Activated naive CD8-positive, alpha-beta T cell (primary cell): Measurements from ENCODE around the gene BFSP1.

Experiments used
- H3K27ac Mint-ChIP-seq: one replicate; pipeline ENCODE4 v1.8.0; 2021; ENCODE audit warnings: mixed read lengths
- H3K27me3 Mint-ChIP-seq: one replicate; pipeline ENCODE4 v1.8.0; 2021; ENCODE audit warnings: mixed read lengths
- H3K36me3 Mint-ChIP-seq: one replicate; pipeline ENCODE4 v1.8.0; 2021; ENCODE audit warnings: mixed read lengths
- H3K4me1 Mint-ChIP-seq: one replicate; pipeline ENCODE4 v1.8.0; 2021; ENCODE audit warnings: low read depth, mixed read lengths
- H3K4me3 Mint-ChIP-seq: one replicate; pipeline ENCODE4 v1.8.0; 2021; ENCODE audit warnings: mild to moderate bottlenecking, mixed read lengths
- H3K9me3 Mint-ChIP-seq: one replicate; pipeline ENCODE4 v1.8.0; 2021; ENCODE audit warnings: low read depth, mixed read lengths

BFSP1 gene

DNA sequence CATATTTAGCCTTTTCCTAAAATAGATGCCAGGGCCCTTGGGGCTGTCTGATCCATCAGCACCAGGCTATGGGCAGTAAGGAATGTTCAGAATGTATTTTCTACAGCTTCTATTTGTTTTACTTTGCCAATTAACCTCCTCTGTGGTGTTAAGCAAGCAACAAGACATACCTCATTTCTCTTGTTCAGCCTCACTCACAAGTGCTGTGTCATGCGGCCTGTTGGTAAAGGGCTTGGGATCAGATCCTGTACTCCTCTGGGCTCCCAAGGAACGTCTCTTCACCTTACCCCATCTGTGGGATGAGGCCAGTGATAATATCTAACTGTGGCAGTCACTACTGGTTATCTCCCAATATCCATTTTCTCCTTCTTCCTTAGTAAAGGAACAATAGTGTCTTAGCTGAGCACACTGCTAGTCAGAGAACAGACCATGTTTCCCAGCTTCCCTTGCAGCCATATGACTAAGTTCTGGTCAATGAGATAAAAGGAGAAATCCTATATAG is 31.7 kb upstream of the BFSP1 start:
- H3K4me1 Mint-ChIP-seq, result peaks cover 21% of the 10 kb centered on the region
- no peaks in the 10 kb centered on the region for H3K27me3 Mint-ChIP-seq
- H3K9me3 Mint-ChIP-seq, result no peaks in the 10 kb centered on the region
- no peaks in the 10 kb centered on the region for H3K36me3 Mint-ChIP-seq
- no peak overlapping the region for H3K4me3 Mint-ChIP-seq
- no peak overlapping the region for H3K27ac Mint-ChIP-seq

DNA sequence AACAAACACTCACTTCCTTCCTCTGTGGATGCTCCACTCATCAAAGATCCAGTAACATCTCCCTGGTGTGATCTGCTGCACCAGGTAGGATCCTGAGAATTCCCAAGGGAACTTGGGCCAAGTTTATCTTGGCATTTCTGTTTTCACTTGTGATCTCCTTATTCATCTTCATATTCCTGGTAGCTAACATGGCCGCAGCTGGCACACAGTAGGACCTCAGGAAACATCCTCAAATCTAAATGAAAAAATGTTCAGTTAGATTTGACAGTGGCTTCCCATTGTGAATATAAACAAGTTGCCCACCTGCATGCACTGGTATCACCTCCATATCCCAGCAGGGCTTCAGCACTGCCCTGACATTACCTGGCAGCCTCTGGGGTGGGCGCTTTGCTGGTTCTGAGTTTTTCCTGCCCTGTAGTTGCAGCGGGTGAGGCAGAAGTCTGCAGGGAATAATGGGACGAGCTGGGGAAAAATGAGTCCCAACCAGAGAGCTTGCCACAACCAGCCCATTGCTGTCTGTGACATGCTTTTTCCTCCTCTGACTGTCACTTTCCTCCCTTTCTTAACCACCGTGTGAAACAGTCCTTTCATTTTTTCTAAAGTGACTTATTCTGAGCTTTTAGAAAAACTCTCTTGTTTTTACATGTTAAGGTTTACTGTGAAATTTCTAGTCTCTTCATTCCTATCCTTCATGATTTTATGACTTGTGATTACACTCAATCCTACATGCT is 29.3 kb upstream of the BFSP1 start:
- H3K4me1 Mint-ChIP-seq, result peaks cover 24% of the 10 kb centered on the region
- H3K27me3 Mint-ChIP-seq, result no peaks in the 10 kb centered on the region
- H3K36me3 Mint-ChIP-seq, result no peaks in the 10 kb centered on the region
- no peaks in the 10 kb centered on the region for H3K9me3 Mint-ChIP-seq
- peak overlapping the region; percentile 6 for H3K4me3 Mint-ChIP-seq
- peak overlapping the region; percentile 70 for H3K27ac Mint-ChIP-seq

DNA sequence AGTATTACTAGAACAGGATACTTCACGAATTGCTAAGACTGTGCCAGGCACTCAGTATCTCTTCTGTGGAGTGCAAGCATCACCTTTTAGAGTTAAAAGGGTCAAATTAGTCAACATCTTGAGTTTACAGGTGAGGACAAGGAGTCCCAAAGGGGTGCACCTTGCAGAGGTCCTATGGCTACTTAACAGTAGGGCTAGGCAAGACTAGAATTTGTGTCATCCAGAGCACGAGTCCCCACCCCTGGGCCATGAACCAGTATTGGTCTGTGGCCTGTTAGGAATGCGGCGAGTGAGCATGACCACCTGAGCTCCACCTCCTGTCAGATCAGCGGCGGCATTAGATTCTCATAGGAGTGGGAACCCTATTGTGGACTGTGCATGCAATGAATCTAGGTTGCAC is 28.2 kb upstream of the BFSP1 start:
- H3K4me1 Mint-ChIP-seq, result peaks cover 24% of the 10 kb centered on the region
- no peaks in the 10 kb centered on the region for H3K27me3 Mint-ChIP-seq
- H3K4me3 Mint-ChIP-seq, result no peak overlapping the region
- H3K9me3 Mint-ChIP-seq, result no peaks in the 10 kb centered on the region
- H3K36me3 Mint-ChIP-seq, result no peaks in the 10 kb centered on the region
- H3K27ac Mint-ChIP-seq, result no peak overlapping the region

DNA sequence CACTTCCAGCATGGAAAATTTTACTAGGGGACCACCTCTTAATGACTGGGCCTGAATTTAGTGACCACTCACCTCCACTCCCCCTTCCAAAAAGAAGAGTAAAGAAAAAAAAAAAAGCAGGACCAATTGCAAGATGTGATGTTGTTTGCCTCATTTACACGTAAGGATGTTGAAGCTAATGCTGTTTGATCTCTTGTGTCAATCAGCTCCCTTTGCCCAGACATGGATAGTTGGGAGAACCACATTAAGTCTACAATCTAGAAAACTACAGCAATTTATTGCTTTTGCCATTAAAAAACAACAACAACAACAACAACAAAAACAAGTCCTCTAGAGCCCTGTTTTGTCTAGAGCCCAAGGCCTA is 27.7 kb upstream of the BFSP1 start:
- no peaks in the 10 kb centered on the region for H3K27me3 Mint-ChIP-seq
- H3K4me3 Mint-ChIP-seq, result no peak overlapping the region
- no peaks in the 10 kb centered on the region for H3K36me3 Mint-ChIP-seq
- H3K9me3 Mint-ChIP-seq, result no peaks in the 10 kb centered on the region
- peak overlapping the region; percentile 73 for H3K27ac Mint-ChIP-seq
- peaks cover 24% of the 10 kb centered on the region for H3K4me1 Mint-ChIP-seq

DNA sequence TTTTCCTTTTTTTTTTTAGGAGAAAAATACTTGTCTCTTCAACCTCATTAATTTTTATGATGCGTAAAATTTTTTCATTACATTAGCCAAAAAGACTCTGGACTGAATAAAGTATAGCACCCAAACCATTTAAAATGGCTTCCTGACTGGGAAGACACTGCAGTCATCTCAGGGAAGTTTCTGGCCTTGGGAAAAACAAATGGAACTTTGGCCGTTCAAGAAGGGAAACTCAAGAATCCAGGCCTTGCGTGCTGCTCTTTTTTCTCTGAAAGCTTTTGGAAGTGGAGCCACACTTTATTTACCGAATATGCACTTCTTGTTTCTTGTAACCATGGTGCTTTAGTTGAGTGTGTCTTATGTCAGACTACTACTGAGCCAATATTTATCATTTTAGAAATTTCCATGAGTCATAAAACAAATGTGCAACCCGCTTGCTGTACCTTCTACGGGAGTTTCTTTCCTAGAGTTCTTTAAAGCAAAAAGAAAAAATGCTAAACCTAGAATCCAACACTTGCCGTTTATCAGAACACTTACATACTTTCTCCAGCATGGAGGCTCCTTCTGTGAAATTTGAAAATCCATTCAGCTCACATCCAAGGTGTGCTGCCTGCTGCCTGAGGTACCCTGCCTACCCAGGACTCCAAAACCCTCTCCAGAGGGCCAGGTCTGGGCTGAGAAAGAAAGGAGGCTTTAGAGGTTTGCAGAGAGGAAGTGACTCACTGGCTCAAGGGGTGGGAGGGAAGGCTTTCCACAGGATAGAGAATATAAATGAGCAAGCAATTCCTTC is 27.2 kb upstream of the BFSP1 start:
- H3K36me3 Mint-ChIP-seq, result no peaks in the 10 kb centered on the region
- no peaks in the 10 kb centered on the region for H3K9me3 Mint-ChIP-seq
- peak overlapping the region; percentile 56 for H3K4me3 Mint-ChIP-seq
- peak overlapping the region; percentile 73 for H3K27ac Mint-ChIP-seq
- peaks cover 24% of the 10 kb centered on the region for H3K4me1 Mint-ChIP-seq
- H3K27me3 Mint-ChIP-seq, result no peaks in the 10 kb centered on the region

DNA sequence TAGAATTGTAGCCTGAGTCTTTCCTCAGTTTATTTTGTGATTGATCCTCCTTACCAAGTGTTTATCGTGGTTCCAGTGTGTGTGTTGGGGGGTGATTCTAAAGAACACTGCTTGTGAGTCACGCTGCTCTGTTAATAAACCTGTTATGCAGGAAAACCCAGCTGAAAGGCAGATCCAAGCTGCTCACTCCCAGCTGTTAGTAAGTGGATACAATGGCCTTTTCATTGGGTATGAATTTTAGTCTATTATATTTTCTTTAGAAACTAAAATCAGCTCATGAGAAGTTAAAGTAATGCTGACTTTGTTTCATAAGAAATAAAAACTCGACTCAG is 26.5 kb upstream of the BFSP1 start:
- Mint-ChIP-seq H3K36me3 (no peaks in the 10 kb centered on the region), H3K27me3 (no peaks in the 10 kb centered on the region), H3K4me1 (peaks cover 24% of the 10 kb centered on the region), H3K9me3 (no peaks in the 10 kb centered on the region), H3K27ac (no peak overlapping the region), H3K4me3 (no peak overlapping the region)

DNA sequence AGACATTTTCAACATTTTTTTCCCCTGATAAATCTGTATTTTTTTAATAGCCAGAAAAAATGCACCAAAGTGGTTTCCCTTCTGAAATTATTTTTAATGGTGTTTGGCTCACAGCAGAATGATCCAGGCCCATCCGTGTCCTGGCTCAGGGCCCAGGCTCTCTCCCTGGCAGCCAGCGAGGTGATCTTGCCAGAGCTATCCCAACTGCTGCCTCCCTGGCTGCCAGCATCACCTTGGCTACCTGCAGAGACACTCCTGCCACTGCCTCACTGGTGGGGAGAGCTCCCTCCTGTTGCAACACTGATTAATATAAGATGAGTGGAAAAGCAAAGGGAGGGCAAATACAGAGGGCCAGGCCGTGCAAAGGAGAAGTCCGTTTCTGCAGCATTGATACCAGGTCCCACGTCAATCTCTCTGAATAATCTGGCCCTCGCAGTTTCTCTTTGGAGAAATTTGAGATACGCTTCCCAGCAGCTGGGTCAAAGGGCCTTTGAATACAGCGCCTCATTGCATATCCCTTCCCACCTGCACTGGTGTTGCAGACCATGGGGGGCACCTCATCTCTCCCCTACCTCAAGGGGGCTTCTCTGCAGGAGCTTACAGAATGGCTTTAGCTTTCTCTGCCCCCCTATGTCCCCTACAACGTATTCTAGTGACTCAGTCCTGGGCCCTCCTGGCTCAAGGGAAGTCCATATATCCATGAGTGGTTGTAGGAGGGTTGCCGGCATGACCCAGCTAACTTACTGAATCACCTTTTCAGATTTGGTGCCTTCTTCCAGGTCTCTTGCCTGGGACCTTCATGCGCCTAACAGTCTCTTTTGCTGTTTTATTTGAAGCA is 25.9 kb upstream of the BFSP1 start:
- Mint-ChIP-seq H3K27ac (no peak overlapping the region), H3K4me3 (no peak overlapping the region), H3K27me3 (no peaks in the 10 kb centered on the region), H3K36me3 (no peaks in the 10 kb centered on the region), H3K9me3 (no peaks in the 10 kb centered on the region), H3K4me1 (peaks cover 24% of the 10 kb centered on the region)

DNA sequence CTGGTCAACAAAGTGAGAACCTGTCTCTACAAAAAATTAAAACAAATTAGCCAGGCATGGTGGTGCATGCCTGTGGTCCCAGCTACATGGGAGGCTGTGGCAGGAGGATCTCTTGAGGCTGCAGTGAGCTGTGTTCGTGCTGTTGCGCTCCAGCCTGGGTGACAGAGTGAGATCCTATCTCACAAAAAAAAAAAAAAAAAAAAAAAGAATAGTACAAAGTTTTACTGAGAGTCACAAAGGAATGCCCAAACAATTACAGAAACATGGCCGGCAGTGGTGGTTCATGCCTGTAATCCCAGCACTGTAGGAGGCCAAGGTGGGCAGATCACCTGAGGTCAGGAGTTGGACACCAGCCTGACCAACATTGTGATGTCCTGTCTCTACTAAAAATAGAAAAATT is 23.9 kb upstream of the BFSP1 start:
- H3K4me1 Mint-ChIP-seq, result peaks cover 16% of the 10 kb centered on the region
- no peak overlapping the region for H3K27ac Mint-ChIP-seq
- no peaks in the 10 kb centered on the region for H3K36me3 Mint-ChIP-seq
- H3K27me3 Mint-ChIP-seq, result no peaks in the 10 kb centered on the region
- H3K9me3 Mint-ChIP-seq, result no peaks in the 10 kb centered on the region
- no peak overlapping the region for H3K4me3 Mint-ChIP-seq

DNA sequence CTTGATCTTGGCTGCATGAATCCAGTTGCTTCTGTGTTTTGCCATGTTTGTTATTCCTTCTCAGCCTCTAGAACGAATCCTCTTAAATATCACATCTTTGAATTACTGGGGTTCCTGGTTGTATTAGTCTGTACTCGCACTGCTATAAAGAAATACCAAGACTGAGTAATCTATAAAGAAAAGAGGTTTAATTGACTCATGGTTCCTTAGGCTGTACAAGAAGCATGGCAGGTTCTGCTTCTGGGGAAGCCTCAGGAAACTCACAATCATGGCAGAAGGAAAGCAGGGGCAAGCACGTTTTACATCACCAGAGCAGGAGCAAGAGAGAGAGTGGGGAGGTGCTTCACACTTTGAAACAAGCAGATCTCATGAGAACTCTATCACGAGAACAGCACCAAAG is 18.0 kb upstream of the BFSP1 start:
- H3K27ac Mint-ChIP-seq, result no peak overlapping the region
- H3K4me1 Mint-ChIP-seq, result no peaks in the 10 kb centered on the region
- H3K27me3 Mint-ChIP-seq, result peaks cover 7% of the 10 kb centered on the region
- H3K36me3 Mint-ChIP-seq, result peaks cover 2% of the 10 kb centered on the region
- no peak overlapping the region for H3K4me3 Mint-ChIP-seq
- no peaks in the 10 kb centered on the region for H3K9me3 Mint-ChIP-seq

DNA sequence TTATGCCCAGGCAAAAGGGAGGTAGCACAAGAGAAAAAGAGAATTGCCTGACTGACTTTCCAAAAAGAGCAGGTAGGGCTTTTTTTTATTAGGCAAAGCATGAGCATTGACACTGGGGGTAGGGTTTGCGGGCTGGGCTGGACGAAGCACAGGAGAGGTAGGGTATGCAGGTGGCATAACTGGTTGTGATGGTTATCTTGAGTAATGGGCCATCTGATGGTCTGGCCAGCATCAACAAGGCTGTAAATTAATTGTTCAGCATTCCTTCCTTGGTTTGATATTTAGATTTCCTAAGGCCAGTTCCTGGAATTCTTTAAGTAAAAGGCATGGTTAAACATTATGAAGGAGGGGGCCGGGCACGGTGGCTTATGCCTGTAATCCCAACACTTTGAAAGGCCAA is 13.9 kb upstream of the BFSP1 start:
- H3K9me3 Mint-ChIP-seq, result no peaks in the 10 kb centered on the region
- H3K4me1 Mint-ChIP-seq, result no peaks in the 10 kb centered on the region
- no peak overlapping the region for H3K4me3 Mint-ChIP-seq
- H3K27ac Mint-ChIP-seq, result no peak overlapping the region
- H3K27me3 Mint-ChIP-seq, result peaks cover 14% of the 10 kb centered on the region
- H3K36me3 Mint-ChIP-seq, result peaks cover 2% of the 10 kb centered on the region

DNA sequence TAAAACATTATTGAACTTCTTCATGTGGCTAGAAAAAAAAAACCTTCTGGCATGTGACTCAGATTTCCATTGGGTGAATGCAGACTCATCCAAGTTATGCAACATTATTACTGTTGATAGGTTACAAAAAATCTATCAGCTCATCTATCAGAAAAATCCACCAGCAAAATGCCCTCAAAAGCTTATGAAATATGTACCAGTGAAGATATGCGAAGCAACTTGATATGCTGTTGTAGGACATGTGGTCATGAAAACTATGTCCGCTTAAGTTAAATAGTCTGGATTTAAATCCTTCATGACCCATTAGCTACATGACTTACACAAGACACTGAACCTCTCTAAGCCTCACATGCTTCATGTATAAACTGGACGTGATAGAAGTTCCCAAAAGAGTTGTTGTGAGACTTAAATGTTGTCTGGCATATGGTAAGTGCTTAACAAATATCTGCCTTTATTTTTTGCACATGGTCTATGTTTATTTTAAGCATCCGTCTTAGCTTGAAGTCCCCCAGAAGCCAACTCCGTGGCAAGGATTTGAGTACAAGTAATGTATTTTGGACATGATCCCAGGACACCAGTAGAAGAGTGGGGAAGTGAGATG is 12.5 kb upstream of the BFSP1 start:
- Mint-ChIP-seq H3K4me3 (no peak overlapping the region), H3K27ac (no peak overlapping the region), H3K9me3 (no peaks in the 10 kb centered on the region), H3K4me1 (no peaks in the 10 kb centered on the region), H3K27me3 (peaks cover 11% of the 10 kb centered on the region), H3K36me3 (peaks cover 2% of the 10 kb centered on the region)

DNA sequence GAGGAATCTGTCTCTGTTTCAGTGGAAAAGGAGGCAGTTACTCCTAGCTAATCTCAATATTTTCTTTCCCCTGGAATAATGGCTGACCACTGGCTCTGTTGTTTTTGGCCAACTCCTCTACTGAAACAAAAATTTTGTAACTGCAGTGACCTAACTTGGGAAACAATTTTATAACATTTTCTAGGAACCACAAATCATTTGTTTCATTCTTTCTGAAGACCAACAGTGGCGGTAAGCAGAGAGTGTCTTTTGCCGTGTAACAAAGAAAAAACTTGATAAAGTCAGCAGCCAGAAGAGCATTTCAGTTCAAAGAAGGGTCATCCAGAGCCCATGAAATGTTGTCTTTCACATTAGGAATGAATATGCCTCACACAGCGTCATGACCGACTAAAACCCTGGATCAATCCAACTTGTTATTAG is 11.8 kb upstream of the BFSP1 start:
- no peak overlapping the region for H3K27ac Mint-ChIP-seq
- peaks cover 2% of the 10 kb centered on the region for H3K36me3 Mint-ChIP-seq
- no peak overlapping the region for H3K4me3 Mint-ChIP-seq
- no peaks in the 10 kb centered on the region for H3K4me1 Mint-ChIP-seq
- H3K27me3 Mint-ChIP-seq, result peaks cover 13% of the 10 kb centered on the region
- no peaks in the 10 kb centered on the region for H3K9me3 Mint-ChIP-seq

DNA sequence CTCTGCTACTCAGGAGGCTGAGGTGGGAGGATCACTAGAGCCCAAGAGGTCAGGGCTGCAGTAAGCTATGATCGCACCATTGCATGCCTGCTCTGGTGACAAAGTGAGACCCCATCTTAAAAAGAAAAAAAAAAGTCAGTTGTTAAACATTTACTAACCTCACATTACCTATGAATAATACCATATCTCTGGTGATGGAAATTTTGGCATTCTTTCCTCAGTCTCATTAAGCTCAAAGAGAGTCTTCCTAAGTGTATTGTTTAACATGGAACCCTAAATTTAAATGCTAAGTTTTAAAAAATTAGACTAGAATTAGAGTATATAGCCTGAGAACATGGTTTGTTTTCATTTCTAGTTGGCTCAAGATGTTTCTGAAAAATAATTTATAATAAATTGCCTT is 11.3 kb upstream of the BFSP1 start:
- Mint-ChIP-seq H3K27ac (no peak overlapping the region), H3K4me1 (no peaks in the 10 kb centered on the region), H3K27me3 (peaks cover 13% of the 10 kb centered on the region), H3K9me3 (no peaks in the 10 kb centered on the region), H3K36me3 (peaks cover 2% of the 10 kb centered on the region), H3K4me3 (no peak overlapping the region)

DNA sequence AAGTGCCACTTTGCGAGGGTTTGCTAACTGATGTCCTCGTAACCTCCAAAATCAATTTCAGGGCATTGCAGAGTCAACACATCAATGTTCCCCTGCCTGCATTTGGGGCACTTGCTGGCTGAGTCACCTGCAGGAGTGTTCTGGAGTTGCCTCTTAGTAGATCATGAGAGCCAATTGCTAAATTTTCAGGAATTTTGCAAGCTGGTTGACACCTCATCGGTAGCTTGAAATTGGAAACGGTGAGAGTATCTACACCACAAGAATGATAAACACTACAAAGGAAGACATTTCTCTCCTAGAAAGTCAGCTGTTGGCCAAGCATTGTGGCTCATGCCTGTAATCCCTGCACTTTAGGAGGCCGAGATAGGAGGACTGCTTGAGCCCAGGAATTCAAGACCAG is 10.8 kb upstream of the BFSP1 start:
- Mint-ChIP-seq H3K9me3 (no peaks in the 10 kb centered on the region), H3K27me3 (peaks cover 13% of the 10 kb centered on the region), H3K4me1 (no peaks in the 10 kb centered on the region), H3K4me3 (no peak overlapping the region), H3K27ac (no peak overlapping the region), H3K36me3 (peaks cover 2% of the 10 kb centered on the region)

DNA sequence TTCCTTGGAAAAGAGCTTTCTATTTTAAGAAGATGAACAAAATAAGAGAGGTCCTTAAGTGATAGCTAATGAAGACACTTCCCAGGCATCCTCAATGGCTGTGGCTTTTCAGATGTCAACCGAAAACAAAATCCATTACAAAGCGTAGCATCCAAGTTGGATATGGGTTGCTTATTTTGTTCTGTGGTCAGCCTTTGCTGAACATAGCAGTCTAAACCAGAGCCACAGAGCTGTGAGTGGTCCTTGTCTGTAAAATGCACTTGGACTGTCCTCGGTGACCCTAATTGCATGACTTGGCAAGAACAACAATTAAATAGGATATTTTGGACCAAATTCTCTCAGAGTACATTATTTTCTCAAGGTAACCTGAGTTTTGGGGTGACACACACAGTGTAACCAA is 10.4 kb upstream of the BFSP1 start:
- Mint-ChIP-seq H3K9me3 (no peaks in the 10 kb centered on the region), H3K36me3 (peaks cover 2% of the 10 kb centered on the region), H3K27ac (no peak overlapping the region), H3K27me3 (peaks cover 13% of the 10 kb centered on the region), H3K4me1 (no peaks in the 10 kb centered on the region), H3K4me3 (no peak overlapping the region)
